GM18951 (cell line): Measurements from ENCODE around the gene IQCC.

Experiments
- POLR2A ChIP-seq: IDR thresholded peaks from 4 replicates; pipeline ENCODE4 v1.6.1; 2011; ENCODE audit warnings: mild to moderate bottlenecking; ENCODE audit not compliant: insufficient read length, insufficient read depth; ENCODE audit errors: extremely low read depth
- in situ Hi-C: fragments of 300-500 bp; cut with MboI; formaldehyde crosslinking; loops from one replicate; pipeline ENCODE4 v1.12.0; 2022; ENCODE audit warnings: low sequenced_read_pairs, mixed read lengths, inconsistent platforms; ENCODE audit not compliant: unreplicated experiment

The IQCC gene

GRCh38 chr1:32200226-32201010 lies 5.1 kb upstream of the IQCC start, which contains the start of gene CCDC28B:
TSS of gene CCDC28B (plus strand) at chr1:32200595. CDS start at chr1:32201936, 1,341 bp downstream.
- in situ Hi-C loops, result no loop called here
- peak; percentile 23 for TF ChIP-seq POLR2A

- peak; percentile 26 for TF ChIP-seq POLR2A
- in situ Hi-C loops, result no loop called here
These were observed 4.2 kb upstream of the IQCC start for GRCh38 chr1:32201011-32201855.

GRCh38 chr1:32204943-32205361 lies 519 bp upstream of the IQCC start:
- in situ Hi-C loops, result no loop called here
- no peak for TF ChIP-seq POLR2A

GRCh38 chr1:32208469-32208868 lies 3.0 kb downstream of the IQCC start:
- TF ChIP-seq POLR2A, result peak; percentile 13
- in situ Hi-C loops, result no loop called here

GRCh38 chr1:32208891-32209328 lies 3.4 kb downstream of the IQCC start, which contains the start of gene DCDC2B:
TSS of gene DCDC2B (plus strand) at chr1:32209089. CDS start at chr1:32209094, 5 bp downstream.
- in situ Hi-C loops, result no loop called here
- TF ChIP-seq POLR2A, result no peak

GRCh38 chr1:32215629-32216480 lies 10.4 kb downstream of the IQCC start:
- TF ChIP-seq POLR2A, result no peak
- in situ Hi-C loops, result no loop called here

- no peak for TF ChIP-seq POLR2A
- in situ Hi-C loops, result no loop called here
These were observed 11.1 kb downstream of the IQCC start for GRCh38 chr1:32216566-32216965.

GRCh38 chr1:32219022-32219421 lies 13.6 kb downstream of the IQCC start:
- in situ Hi-C loops, result no loop called here
- TF ChIP-seq POLR2A, result no peak

- in situ Hi-C loops, result no loop called here
- no peak for TF ChIP-seq POLR2A
These were observed 15.5 kb downstream of the IQCC start for GRCh38 chr1:32220746-32221580.

GRCh38 chr1:32221581-32221979 lies 16.1 kb downstream of the IQCC start:
- no peak for TF ChIP-seq POLR2A
- in situ Hi-C loops, result no loop called here

GRCh38 chr1:32221980-32222755 lies 16.7 kb downstream of the IQCC start, which contains the start of the genes EIF3I and TMEM234:
TSS of gene EIF3I (plus strand) at chr1:32222407. CDS start at chr1:32222442, 35 bp downstream.
TSS of gene TMEM234 (minus strand) at chr1:32222353. CDS start at chr1:32222322, 31 bp downstream.
- peak; percentile 77 for TF ChIP-seq POLR2A
- in situ Hi-C loops, result no loop called here

- in situ Hi-C loops, result no loop called here
- no peak for TF ChIP-seq POLR2A
These were observed 18.2 kb downstream of the IQCC start for GRCh38 chr1:32223683-32224082.
